ENCODE results near the gene PLEKHJ1.
A peak's percentile ranks its signal among the peaks of the same experiment; 100 is the strongest.

Gene PLEKHJ1

GRCh38 chr19:2249010-2249866, 13.1 kb upstream of the PLEKHJ1 start, which contains the start of gene AMH:
TSS of gene AMH (plus strand) at chr19:2249323. CDS start at chr19:2249333, 10 bp downstream.
- DNase-seq (ENCODE audit: low spot score), result no peak

DNA sequence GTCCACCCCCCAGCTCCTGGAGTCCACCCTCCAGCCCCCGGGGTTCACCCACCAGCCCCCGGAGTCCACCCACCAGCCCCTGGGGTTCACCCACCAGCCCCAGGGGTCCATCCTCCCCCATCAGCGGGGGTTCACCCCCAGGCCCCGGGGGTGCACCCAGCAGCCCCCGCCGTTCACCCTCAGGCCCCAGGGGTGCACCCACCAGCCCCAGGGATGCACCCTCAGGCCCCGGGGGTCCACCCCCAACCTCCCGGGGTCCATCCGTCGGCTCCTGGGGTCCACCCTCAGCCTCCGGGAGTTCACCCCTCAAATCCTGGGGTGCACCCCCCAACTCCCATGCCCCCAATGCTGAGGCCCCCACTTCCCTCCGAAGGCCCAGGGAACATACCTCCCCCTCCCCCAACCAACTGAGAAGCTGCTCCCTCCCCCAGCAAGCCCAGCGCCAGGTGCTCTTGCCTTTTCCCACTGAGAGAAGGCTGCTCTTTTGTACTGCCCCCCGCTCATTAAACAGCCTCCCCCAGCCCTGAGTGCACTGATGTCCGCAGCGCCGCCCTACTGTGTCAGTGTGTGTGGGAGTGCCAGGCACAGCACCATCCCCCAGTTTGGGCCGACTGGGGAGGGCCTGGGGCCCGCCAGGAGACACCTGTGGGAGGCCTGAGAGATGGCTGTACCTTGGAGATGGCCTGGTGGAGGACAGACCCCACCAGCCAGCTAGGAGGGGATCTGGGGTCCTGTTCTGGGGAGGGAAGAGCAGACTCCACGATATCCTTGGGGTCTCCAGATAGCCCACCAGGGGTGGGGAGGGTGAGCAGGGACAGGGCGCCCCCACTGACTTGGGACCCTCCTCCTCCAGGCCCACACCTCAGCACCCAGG, 12.2 kb upstream of the PLEKHJ1 start:
- no peak for DNase-seq (ENCODE audit: low spot score)

GRCh38 chr19:2247433-2248101, 11.4 kb upstream of the PLEKHJ1 start:
- DNase-seq (ENCODE audit: low spot score), result no peak

- peak; percentile 74 for DNase-seq (ENCODE audit: low spot score)
Measured at GRCh38 chr19:2246801-2247361, 10.8 kb upstream of the PLEKHJ1 start.

- no peak for DNase-seq (ENCODE audit: low spot score)
Measured at GRCh38 chr19:2246014-2246620, 10.0 kb upstream of the PLEKHJ1 start.

DNA sequence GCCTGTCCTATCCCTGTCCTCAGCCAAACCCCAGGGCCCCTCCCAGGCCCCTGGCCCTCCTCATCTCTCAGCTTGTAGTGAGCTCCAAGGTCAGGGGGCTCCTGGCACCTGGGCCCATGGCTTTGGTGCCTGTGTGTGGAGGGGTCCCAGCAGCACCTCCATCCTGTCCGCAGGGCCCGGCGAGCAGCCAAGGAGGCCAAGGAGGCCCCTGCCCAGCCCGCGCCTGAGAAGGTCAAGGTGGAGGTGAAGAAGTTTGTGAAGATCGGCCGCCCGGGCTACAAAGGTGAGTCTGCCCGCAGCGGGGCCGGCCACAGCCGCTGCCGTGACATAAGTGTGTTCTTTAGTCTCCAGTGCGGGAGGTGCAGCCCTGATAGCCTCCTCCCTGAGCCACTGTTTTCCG, 9.1 kb upstream of the PLEKHJ1 start:
- DNase-seq (ENCODE audit: low spot score), result no peak

- DNase-seq (ENCODE audit: low spot score), result no peak
Measured at GRCh38 chr19:2244486-2244885, 8.4 kb upstream of the PLEKHJ1 start.

DNA sequence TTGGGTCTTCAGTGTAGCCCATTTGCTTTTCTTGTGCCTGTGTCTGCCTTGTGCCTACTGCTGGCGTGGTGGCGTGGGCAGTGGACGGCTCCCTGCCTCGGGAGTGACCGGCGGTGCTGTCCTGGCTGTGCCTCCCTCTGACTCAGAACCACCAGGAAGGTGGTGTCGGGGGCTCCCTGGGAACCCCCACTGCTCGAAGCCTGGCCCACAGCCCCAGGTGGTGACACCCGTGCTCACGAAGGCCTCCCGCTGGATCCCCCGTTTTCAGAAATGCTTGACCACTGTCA, 7.9 kb upstream of the PLEKHJ1 start:
- no peak for DNase-seq (ENCODE audit: low spot score)

- no peak for DNase-seq (ENCODE audit: low spot score)
Measured at GRCh38 chr19:2243274-2244124, 7.4 kb upstream of the PLEKHJ1 start.

DNA sequence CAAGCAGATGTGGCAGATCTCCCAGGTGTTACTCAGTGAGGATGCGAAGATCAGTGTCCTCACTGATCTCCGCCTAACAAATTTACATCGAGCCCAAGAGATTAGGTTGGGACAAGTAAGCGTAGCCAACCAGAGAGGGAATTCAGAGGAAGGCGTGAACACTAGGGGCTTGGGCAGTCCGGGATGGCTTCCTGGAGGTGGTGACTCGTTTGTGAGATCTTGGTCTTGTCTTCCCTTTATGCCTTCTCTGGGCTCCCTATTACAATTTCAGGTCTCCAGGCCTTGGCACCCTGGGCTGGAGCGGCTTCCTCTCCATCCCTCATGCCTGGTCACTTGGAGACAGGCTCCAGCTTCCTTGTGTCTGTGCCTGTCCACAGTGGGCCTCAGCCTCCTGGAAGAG, 6.7 kb upstream of the PLEKHJ1 start:
- DNase-seq (ENCODE audit: low spot score), result no peak

DNA sequence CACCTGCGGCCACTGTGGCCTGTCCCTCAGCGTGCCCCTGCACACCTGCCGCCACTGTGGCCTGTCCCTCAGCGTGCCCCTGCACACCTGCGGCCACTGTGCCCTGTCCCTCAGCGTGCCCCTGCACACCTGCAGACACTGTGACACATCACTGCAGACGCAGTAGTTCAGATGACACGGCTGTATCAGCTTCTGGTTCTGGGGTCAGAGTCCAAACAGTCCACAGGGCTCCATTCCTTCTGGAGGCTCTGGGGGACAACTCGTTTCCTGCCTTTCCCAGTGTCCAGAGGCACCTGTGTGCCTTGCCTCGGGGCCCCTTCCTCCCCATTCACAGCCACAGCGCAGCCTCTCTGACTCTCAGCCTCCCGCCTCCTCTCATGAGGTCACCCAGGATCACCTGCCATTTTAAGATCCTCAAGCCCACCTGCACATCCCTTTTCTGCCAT, 6.0 kb upstream of the PLEKHJ1 start:
- no peak for DNase-seq (ENCODE audit: low spot score)

- DNase-seq (ENCODE audit: low spot score), result no peak
Measured at GRCh38 chr19:2240881-2241760, 5.0 kb upstream of the PLEKHJ1 start.

- DNase-seq (ENCODE audit: low spot score), result no peak
Measured at GRCh38 chr19:2239771-2240770, 3.9 kb upstream of the PLEKHJ1 start.

GRCh38 chr19:2239173-2239572, 3.0 kb upstream of the PLEKHJ1 start:
- no peak for DNase-seq (ENCODE audit: low spot score)

DNA sequence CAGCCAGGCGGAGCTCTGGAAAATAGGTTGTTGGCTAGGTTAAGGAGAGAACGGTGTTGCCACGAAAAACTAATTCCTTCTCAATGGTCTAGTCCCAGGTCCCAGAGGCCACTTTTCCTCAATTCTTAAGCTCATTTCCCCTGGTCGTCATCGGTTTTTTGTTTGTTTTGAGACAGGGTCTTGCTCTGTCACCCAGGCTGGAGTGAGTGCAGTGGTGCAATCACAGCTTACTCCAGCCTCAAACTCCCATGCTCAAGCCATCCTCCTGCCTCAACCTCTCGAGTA, 1.7 kb upstream of the PLEKHJ1 start:
- no peak for DNase-seq (ENCODE audit: low spot score)

GRCh38 chr19:2237051-2237868, 1.1 kb upstream of the PLEKHJ1 start:
- DNase-seq (ENCODE audit: low spot score), result no peak

DNA sequence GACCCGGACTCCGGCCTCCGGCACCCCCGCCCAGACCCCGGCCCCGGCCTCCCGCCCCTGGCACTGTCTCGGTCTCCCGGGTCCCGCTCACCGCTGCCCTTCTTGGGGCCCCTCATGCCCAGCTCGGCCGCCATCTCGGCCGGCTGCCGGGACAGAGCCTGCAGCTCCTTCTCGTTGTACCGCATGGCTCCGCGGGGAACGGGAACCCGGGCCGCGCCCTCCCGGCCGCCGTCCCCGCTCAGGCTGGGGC, 140 bp downstream of the PLEKHJ1 start:
- no peak for DNase-seq (ENCODE audit: low spot score)

GRCh38 chr19:2235381-2236063, 607 bp downstream of the PLEKHJ1 start:
- no peak for DNase-seq (ENCODE audit: low spot score)
